HL-60 (cell line): Measurements from ENCODE around the gene TYK2.
"Not testable (repeated sequence)": the region's sequence is repeated elsewhere in the genome, so short reads cannot be mapped to it uniquely, and the experiment has no call there.

Source experiments
- DNase-seq, 2 experiments: peaks; one replicate each; pipeline ENCODE4 v3.0.0-alpha.2; 2010 to 2020; ENCODE audit warnings: low read depth in 1 of 2, low spot score in 1 of 2
- H3K27ac ChIP-seq: fragments of 250-450 bp; sonication (Bioruptor Pico); replicated peaks from 2 replicates; pipeline ENCODE4 v1.5.1; 2020; ENCODE audit warnings: mild to moderate bottlenecking, moderate library complexity
- H3K27me3 ChIP-seq: fragments of 250-450 bp; sonication (Bioruptor Pico); 2 replicates; pipeline ENCODE4 v1.5.1; 2021; ENCODE audit warnings: mild to moderate bottlenecking, moderate library complexity; ENCODE audit not compliant: insufficient read depth, poor library complexity, severe bottlenecking
- H3K4me3 ChIP-seq: replicated peaks from 2 replicates; pipeline ENCODE4 v1.5.1; 2011; ENCODE audit warnings: mild to moderate bottlenecking, control low read depth, low read length; ENCODE audit not compliant: insufficient read depth
- CTCF ChIP-seq: IDR thresholded peaks from one replicate; pipeline ENCODE4 v1.5.1; 2011; ENCODE audit warnings: low read length, control low read depth, inconsistent platforms; ENCODE audit not compliant: insufficient read depth
- GABPA ChIP-seq: IDR thresholded peaks from 2 replicates; pipeline ENCODE4 v1.6.1; 2012; ENCODE audit warnings: low read depth
- POLR2AphosphoS5 ChIP-seq: IDR thresholded peaks from 2 replicates; pipeline ENCODE4 v1.6.1; 2012; ENCODE audit warnings: low read depth
- REST ChIP-seq: IDR thresholded peaks from 2 replicates; pipeline ENCODE4 v1.6.1; 2012; ENCODE audit warnings: low read depth; ENCODE audit not compliant: insufficient replicate concordance
- SPI1 ChIP-seq: IDR thresholded peaks from 2 replicates; pipeline ENCODE4 v1.6.1; 2012; ENCODE audit warnings: low read depth, mild to moderate bottlenecking, borderline replicate concordance

TYK2 gene

GRCh38 chr19:10416083-10416379 lies 35.7 kb upstream of the TYK2 start:
- peak overlapping the region; percentile 26; the same call in 1 of the 2 replicates for H3K27ac ChIP-seq
- no peak for TF ChIP-seq SPI1
- no peak for TF ChIP-seq POLR2AphosphoS5
- TF ChIP-seq REST: no peak
- TF ChIP-seq CTCF: no peak
- TF ChIP-seq GABPA: no peak
- H3K27me3 ChIP-seq: peaks cover 33% of the 10 kb centered on the region
- DNase-seq: no peak
- peak overlapping the region; percentile 60 for H3K4me3 ChIP-seq

GRCh38 chr19:10412257-10412977 lies 32.0 kb upstream of the TYK2 start:
- H3K27ac ChIP-seq: no peak overlapping the region
- TF ChIP-seq SPI1 (no peak), POLR2AphosphoS5 (no peak), REST (no peak), GABPA (no peak), CTCF (no peak)
- DNase-seq: no peak
- H3K27me3 ChIP-seq: peaks cover 3% of the 10 kb centered on the region
- no peak overlapping the region for H3K4me3 ChIP-seq

DNA sequence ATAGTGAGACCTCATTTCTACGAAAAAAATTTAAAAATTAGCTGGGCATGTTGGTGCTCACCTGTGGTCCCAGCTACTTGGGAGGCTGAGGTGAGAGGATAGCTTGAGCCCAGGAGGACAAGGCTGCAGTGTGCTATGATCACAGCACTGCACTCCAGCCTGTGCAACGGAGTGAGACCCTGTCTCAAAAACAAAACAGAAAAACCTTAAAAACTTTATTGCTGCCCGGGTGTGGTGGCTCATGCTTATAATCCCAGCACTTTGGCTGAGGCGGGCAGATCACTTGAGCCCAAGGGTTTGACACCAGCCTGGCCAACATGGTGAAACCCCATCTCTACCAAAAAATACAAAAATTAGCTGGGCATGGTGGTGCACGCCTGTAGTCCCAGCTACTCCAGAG lies 30.9 kb upstream of the TYK2 start:
- not testable (repeated sequence) for DNase-seq, H3K27me3 ChIP-seq, H3K4me3 ChIP-seq, H3K27ac ChIP-seq

DNA sequence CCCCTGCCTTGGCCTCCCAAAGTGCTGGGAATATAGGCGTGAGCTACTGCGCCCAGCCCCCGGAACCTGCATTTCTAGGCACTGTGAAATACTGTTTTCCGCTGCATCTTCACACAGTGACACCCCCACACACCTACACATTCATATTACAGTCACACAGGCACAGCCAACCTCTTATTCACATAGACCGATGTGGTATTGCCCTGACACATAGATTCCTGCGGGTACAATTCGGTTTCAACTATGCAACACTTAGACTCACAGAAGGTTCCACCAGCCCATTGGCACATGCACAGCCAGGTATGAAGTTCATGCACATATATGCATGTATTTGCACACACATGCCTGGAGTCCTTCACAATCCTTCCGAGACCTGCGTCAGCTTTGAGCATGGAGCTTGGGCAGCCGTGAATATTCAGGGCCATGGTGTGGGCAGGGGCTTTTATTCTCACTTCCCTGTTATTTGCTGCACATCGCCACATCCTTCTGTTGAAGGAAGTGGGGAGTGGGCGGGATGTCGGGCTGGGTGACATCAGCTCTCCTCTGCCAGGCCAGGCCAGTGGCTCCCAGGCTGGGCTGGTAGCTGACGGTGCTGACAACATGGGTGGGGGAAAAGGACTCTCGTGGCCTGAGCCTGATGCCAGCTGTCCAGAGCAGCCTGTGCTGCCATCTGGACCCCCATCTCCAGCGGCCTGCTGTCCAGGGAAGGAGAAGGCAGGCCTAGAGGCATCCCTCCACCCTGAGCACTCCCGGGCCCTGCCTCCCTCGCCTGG lies 28.3 kb upstream of the TYK2 start:
- TF ChIP-seq GABPA (no peak), POLR2AphosphoS5 (no peak), SPI1 (peak; percentile 30; the same call in 1 of the 2 replicates), REST (no peak), CTCF (no peak)
- DNase-seq: peak in 1 of 2 experiments; percentile 55
- Histone ChIP-seq H3K4me3 (no peak overlapping the region), H3K27ac (no peak overlapping the region), H3K27me3 (peaks cover 15% of the 10 kb centered on the region)
